HG02885 (cell line): ENCODE results near the gene ANKS1B.

ENCODE experiments used
- ATAC-seq: cut with Tn5 transposase; IDR thresholded peaks from one replicate; pipeline ENCODE4 v1.9.1; 2021; ENCODE audit warnings: mild to moderate bottlenecking; ENCODE audit not compliant: unreplicated experiment, poor library complexity

Gene ANKS1B

DNA sequence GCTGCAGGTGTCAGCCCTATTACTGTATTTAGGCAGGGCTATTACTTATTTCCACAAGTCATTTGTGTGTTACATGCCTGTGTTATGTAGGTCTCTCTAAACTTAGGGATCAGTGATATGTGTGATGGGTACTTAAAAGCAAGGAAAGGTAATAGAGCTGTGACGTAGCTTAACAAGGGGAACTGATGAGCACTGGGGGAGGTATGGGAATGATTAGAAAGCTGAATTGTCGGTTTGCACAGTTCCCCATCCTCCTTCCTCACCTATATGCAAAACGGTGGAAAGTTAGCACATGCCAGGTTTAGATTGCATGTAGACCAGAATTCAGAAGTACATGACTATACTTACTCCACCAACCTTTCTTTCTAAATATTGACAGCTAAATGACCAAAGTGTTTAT lies 831.4 kb downstream of the ANKS1B start:
- no peak for ATAC-seq

- ATAC-seq = no peak
Measured at GRCh38 chr12:99152337-99152736, 832.4 kb downstream of the ANKS1B start.

- ATAC-seq = no peak
Measured at GRCh38 chr12:99151744-99152143, 833.0 kb downstream of the ANKS1B start.

GRCh38 chr12:99147130-99147529 lies 837.6 kb downstream of the ANKS1B start:
- no peak for ATAC-seq

DNA sequence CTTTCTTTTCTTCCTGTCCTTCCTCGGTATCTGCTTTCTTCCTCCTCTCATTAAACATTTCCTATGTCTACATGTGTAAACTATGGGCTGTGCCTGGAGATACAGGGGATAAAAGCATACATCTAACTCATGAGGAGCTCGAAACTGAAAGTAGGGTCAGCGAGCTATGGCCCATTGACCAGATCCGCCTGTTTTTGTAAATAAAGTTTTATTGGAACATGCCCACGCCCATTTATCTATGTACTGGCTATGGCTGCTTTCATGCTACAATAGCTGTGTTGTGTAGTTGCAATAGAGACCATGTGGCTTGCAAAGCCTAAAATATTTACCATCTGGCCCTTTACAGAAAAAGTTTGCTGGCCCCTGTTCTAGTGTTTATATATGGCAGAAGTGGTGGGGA lies 838.0 kb downstream of the ANKS1B start:
- ATAC-seq = no peak

DNA sequence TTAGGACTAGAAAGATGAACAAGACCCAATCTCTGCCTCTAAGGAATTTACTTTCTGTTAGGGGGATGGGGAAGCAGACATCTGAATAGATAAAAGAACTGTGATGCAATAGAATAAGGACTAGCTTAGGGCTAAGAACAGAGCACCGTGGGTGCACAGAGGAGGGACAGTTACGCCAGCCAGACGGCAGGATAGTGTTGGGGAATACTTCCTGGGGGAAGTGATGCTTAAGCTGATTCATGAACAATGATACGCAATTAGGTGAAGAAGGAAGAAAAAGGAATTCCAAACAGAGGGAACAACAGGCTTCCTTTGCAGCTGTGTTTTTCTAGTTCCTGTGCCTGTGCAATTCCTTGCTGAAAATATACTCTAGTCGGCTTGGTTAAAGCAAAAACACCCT lies 838.6 kb downstream of the ANKS1B start:
- no peak for ATAC-seq

DNA sequence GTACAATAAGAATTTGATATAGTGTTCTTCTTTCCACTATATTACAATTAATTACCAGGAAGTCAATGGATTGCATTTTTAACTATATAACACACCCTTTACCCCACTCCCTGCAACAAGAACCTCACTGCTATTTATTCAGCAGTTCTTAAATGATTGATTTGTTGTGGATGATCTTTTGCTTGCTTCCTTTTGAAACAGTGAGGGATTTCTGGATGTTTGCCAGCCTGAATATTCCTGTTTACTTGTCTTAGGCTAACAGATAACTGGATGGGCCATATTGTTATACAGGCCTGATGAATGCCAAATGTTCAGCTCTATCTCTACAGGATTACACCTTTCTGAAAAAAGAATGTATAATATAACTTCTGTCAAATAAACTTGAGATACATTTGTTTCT lies 842.1 kb downstream of the ANKS1B start:
- no peak for ATAC-seq

- ATAC-seq = no peak
Measured at GRCh38 chr12:99140017-99140720, 844.6 kb downstream of the ANKS1B start.

GRCh38 chr12:99138393-99138792 lies 846.3 kb downstream of the ANKS1B start:
- no peak for ATAC-seq

DNA sequence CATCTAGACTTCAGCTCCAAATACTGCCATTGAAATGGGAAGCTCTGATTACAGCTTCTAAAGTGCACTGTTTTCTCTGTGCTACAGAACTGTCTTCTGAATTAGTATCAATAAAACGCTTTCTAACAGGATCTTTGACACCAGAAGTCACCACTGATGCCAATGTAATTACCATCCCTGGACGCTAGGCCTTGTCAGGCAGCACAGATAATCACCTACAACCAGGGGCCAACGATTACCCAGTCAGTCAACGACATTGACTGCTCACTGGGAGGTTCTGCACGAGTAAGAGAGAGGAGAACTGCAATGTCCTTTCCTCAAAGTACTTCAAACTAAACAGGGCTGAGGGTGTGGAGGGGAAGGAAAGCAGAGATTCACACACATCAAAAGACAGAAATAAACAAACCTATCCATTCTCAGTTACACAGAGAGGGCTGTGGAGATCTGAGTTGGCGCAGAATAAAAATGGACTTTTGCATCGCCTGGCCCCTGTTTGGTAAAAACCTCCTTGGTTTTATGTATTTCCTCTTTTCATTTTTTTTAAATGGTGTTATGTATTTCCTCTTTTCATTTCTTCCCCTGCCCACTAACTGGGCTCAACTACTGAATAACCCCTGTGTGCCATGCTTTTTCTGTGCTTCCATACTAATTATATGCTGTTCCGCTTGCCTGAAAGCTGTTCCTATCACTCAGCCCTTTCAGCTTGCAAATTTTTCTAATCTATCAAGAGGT lies 847.4 kb downstream of the ANKS1B start:
- ATAC-seq = no peak

GRCh38 chr12:99136516-99136915 lies 848.2 kb downstream of the ANKS1B start:
- no peak for ATAC-seq

DNA sequence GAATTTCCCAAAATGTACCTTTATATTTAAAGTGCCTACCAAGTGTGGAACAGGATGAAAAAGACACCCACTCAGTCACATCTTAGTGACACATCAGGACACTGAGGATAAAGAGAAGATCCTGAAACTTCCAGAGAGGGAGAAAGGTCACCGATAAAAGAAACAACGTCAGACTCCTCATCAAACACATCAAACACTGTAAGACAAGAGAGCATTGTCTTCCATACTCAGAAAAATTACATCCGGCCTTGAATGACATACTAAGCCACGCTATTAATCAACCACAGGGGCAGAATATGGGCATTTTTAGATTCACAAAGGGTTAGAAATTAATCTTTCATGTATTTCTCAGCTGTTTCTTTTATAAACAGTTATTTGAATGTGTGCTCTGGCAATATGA lies 849.4 kb downstream of the ANKS1B start:
- no peak for ATAC-seq

DNA sequence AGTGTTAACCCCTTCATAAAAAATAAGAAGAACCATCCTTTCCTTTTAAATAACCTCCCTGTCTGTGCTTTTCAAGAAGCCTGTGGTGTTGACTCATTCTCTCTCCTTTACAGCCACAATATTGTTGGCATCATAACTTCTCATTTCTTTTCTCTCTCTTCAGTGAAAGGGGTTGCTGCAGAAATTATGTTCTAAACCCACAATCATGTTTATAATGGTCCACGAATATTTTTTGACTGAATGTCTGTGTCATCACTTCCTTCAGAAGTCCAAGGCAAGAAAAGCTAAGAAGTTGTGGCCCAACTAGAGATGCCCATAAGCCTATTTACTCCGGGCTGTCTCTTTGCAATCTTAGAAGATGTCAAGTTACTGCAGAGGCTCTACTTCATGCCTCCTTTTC lies 851.3 kb downstream of the ANKS1B start:
- ATAC-seq = no peak

DNA sequence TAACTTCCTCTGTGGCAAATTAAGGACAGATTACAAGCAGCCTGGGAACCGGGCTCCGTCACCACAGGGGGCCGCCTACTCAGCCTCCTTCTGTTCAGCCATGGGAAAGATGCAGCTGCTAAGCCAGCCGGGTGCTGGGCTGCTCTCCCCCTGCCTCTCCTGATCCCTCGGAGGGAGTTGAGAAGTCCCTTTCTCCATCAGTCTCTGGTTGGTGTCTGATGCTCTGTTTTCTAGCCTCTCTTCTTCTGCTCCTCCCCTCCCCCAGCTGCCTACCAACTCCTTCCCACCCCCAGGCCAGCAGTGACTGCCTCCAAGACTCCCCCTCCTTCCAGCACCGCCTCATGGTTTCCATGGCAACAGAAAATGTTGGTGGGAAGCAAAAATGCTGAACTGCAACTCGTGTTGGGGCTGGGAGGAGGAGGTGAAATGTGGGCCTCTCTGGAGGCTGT lies 853.0 kb downstream of the ANKS1B start:
- peak; percentile 40 for ATAC-seq

- ATAC-seq = peak; percentile 96
Measured at GRCh38 chr12:99130808-99131553, 853.8 kb downstream of the ANKS1B start.

GRCh38 chr12:99128246-99128802 lies 856.4 kb downstream of the ANKS1B start:
- ATAC-seq = no peak

DNA sequence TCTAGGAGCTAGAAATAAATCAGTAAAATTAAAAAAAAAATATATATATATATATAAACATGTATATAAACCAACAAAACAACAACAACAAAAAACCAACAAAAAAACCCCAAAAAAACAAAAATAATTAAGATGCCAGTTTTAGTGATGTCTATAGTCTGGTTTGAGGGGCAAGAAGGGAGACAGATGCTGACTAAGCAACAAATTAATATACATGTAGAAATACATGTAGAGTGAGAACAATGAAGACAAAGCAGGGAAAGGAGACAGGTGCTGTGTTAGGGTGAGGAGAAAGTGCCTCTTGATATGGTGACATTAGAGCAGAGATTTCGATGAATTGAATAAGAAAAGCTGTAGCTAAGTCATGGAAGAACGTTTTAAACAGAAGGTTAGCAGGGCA lies 861.8 kb downstream of the ANKS1B start:
- ATAC-seq = no peak

DNA sequence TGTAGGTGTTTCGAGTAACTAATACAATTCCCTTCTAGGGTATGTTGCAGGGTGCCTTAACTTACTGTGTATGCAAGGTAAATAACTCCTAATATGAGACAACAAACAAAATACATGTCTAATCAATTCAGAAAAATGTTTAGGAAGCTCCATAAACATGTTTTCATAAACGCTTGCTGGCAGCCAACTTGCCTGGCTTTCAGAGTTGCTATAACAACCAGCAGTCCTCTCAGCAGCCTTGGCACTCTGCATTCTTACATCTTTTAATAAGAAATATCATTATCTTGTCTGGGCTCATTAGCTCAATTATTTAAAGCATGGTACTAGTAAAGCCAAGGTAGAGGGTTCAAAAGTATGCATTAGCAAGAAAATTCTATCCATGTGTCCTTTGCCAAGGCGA lies 862.2 kb downstream of the ANKS1B start:
- ATAC-seq = no peak

- no peak for ATAC-seq
Measured at GRCh38 chr12:99121546-99121945, 863.2 kb downstream of the ANKS1B start.

DNA sequence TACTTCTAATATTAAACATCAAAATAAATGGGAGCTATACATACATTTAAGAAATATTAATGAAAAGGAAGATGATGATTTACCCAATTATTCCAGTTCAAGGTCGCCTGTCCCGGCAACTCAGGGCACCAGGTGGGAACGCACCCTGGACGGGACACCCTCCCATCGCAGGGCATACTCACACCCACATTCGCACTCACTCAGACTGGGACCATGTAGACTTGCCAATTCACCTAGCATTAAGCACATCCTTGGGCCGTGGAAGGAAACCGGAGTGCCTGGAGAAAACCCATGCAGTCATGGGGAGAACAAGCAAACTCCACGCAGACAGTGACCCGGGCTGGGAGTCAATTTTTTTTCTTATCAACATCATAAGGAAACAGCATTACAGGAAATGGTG lies 864.8 kb downstream of the ANKS1B start:
- ATAC-seq = no peak

GRCh38 chr12:99119449-99119848 lies 865.3 kb downstream of the ANKS1B start:
- ATAC-seq = no peak
